ENCODE data around the gene LRRC56.

Gene LRRC56

DNA sequence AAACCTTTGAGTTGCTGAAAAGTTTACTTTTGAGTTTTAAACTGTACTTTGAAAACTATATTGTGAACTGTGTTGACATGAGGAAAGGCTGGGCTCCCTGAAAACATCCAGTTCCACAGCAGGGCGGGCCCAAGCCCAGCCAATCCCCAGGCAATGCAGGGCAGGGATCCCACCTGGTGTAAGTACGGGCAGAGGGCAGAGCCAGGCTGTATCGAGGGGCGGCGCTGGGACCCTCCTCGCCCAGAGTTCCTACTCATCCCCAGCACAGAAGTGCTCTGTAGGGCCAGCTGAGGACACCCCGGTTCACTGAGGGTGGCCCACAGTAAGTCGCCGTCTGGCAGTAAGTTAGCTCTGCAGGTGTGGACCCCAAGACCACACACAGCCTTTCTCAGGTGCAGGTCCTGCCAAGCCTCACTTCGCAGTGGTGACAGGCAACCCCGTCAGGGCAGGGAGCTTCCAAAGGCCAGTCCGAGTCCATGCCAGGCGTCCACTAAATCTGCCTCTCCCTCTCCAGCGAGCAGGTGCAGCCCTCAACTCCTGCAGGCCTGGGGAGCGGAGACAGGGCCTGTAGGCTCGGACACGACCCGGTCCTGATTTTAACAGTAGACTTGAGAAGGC is 29.8 kb downstream of the LRRC56 start:
- no peak overlapping the region for H3K4me3 ChIP-seq (ENCODE audit: low read depth, low read length)
- H3K4me1 ChIP-seq (ENCODE audit: control insufficient read depth, insufficient read depth, low read length), result no peaks in the 10 kb centered on the region
- ChIA-PET CTCF (interaction anchor here (1.0 kb wide), 1 partner anchor 12 kb away, joined by 4 read pairs; no protein-coding TSS in a partner anchor), POLR2A (interaction anchor here (0.6 to 4.5 kb wide), 2 partner anchors 8 to 14 kb away, joined by 3 to 28 read pairs; partner anchors contain the start of gene PHRF1)
- H3K9me3 ChIP-seq (ENCODE audit: control insufficient read depth, insufficient read depth, low read depth, low read length), result no peaks in the 10 kb centered on the region
- H3K36me3 ChIP-seq (ENCODE audit: control insufficient read depth in 2 of 2, insufficient read depth in 1 of 2, low read length in 2 of 2), result peaks cover 0 to 22% of the 10 kb centered on the region in 2 experiments; a peak in 1 of 3 replicates
- TF ChIP-seq KLF1 (tag by site-specific recombination; IDR thresholded peaks at IDR 0.05) (0 out of 2 replicates have a peak, but pooled peaks have one; percentile 1), ZNF837 (tag by site-specific recombination; IDR thresholded peaks at IDR 0.05) (no peak)
- H3K27ac ChIP-seq (ENCODE audit: extremely low read depth, low read depth, low read length), result no peak overlapping the region

DNA sequence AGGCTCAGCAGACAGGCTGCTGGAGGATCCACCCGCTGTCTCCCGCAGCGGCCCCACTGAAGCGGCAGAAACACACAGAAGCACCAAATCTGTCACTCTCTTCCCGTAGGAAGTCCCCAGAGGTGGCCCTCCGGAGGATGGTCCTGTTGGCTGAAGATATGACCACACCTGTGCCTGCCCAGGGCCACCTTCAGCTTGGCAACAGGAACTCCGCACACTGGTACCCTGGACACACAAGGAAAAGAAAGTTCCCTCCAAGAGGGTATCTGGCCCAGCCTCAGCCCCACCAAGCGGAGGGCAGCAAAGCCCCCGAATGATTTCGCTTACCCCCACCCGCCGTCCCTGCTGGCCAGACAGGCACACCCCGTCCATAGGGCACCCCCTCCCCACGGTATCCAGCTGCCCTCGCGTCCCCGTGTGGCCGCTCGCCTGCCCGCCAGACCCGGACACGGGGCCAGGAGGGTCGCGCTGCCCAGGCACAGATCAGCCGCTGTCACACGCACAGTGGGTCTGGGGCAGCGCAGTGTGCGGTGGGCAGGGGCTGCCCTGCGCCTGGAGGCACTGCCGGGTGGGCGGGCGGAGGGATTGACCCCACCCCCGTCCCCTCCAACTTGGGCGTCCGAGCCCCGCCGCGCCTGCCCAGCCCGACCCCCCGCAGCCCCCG is 30.4 kb downstream of the LRRC56 start:
- ChIA-PET POLR2A (interaction anchor here (0.6 to 4.5 kb wide), 3 partner anchors 8 to 48 kb away, joined by 3 to 28 read pairs (median 4); partner anchors contain the start of genes IRF7 and PHRF1), CTCF (no interaction called here)
- Histone ChIP-seq H3K27ac (ENCODE audit: extremely low read depth, low read depth, low read length) (no peak overlapping the region; the same call in 1 of the 2 replicates), H3K4me3 (ENCODE audit: low read depth, low read length) (peak overlapping the region; percentile 57), H3K36me3 (ENCODE audit: control insufficient read depth in 2 of 2, insufficient read depth in 1 of 2, low read length in 2 of 2) (peaks cover 0 to 16% of the 10 kb centered on the region in 2 experiments; a peak in 1 of 3 replicates), H3K4me1 (ENCODE audit: control insufficient read depth, insufficient read depth, low read length) (no peaks in the 10 kb centered on the region), H3K9me3 (ENCODE audit: control insufficient read depth, insufficient read depth, low read depth, low read length) (no peaks in the 10 kb centered on the region)
- TF ChIP-seq, protein P1, sequence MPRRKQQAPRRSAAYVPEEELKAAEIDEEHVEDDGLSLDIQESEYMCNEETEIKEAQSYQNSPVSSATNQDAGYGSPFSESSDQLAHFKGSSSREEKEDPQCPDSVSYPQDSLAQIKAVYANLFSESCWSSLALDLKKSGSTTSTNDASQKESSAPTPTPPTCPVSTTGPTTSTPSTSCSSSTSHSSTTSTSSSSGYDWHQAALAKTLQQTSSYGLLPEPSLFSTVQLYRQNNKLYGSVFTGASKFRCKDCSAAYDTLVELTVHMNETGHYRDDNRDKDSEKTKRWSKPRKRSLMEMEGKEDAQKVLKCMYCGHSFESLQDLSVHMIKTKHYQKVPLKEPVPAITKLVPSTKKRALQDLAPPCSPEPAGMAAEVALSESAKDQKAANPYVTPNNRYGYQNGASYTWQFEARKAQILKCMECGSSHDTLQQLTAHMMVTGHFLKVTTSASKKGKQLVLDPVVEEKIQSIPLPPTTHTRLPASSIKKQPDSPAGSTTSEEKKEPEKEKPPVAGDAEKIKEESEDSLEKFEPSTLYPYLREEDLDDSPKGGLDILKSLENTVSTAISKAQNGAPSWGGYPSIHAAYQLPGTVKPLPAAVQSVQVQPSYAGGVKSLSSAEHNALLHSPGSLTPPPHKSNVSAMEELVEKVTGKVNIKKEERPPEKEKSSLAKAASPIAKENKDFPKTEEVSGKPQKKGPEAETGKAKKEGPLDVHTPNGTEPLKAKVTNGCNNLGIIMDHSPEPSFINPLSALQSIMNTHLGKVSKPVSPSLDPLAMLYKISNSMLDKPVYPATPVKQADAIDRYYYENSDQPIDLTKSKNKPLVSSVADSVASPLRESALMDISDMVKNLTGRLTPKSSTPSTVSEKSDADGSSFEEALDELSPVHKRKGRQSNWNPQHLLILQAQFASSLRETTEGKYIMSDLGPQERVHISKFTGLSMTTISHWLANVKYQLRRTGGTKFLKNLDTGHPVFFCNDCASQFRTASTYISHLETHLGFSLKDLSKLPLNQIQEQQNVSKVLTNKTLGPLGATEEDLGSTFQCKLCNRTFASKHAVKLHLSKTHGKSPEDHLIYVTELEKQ (tag by site-specific recombination; IDR thresholded peaks at IDR 0.05; ENCODE audit: borderline replicate concordance), result no peak
- TF ChIP-seq ZNF558 (tag by site-specific recombination; IDR thresholded peaks at IDR 0.05) (no peak), ZNF510 (tag by site-specific recombination; IDR thresholded peaks at IDR 0.05; ENCODE audit: insufficient replicate concordance) (no peak), ZFHX2 (tag by site-specific recombination; conservative IDR thresholded peaks at IDR 0.05) (peak; percentile 31; the same call in 1 of the 2 replicates), KLF1 (tag by site-specific recombination; IDR thresholded peaks at IDR 0.05) (peak; percentile 29; the same call in 1 of the 2 replicates), GLIS2 (tag by site-specific recombination; IDR thresholded peaks at IDR 0.05) (0 out of 2 replicates have a peak, but pooled peaks have one; percentile 53), ZIC2 (tag by site-specific recombination; IDR thresholded peaks at IDR 0.05) (0 out of 2 replicates have a peak, but pooled peaks have one; percentile 36), GLIS1 (tag by site-specific recombination; IDR thresholded peaks at IDR 0.05) (peak; percentile 24; the same call in 1 of the 2 replicates), SP3 (tag by site-specific recombination; IDR thresholded peaks at IDR 0.05) (peak; percentile 34; the same call in 1 of the 2 replicates), KLF16 (tag by site-specific recombination; IDR thresholded peaks at IDR 0.05) (no peak), ZBTB8A (tag by site-specific recombination; IDR thresholded peaks at IDR 0.05) (peak; percentile 55), ZFP3 (tag by site-specific recombination; IDR thresholded peaks at IDR 0.05; ENCODE audit: low read depth) (no peak)
- TF ChIP-seq, protein P2, sequence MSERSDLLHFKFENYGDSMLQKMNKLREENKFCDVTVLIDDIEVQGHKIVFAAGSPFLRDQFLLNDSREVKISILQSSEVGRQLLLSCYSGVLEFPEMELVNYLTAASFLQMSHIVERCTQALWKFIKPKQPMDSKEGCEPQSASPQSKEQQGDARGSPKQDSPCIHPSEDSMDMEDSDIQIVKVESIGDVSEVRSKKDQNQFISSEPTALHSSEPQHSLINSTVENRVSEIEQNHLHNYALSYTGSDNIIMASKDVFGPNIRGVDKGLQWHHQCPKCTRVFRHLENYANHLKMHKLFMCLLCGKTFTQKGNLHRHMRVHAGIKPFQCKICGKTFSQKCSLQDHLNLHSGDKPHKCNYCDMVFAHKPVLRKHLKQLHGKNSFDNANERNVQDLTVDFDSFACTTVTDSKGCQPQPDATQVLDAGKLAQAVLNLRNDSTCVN (tag by site-specific recombination; optimal IDR thresholded peaks at IDR 0.05), result peak; percentile 38
- TF ChIP-seq, protein P3, sequence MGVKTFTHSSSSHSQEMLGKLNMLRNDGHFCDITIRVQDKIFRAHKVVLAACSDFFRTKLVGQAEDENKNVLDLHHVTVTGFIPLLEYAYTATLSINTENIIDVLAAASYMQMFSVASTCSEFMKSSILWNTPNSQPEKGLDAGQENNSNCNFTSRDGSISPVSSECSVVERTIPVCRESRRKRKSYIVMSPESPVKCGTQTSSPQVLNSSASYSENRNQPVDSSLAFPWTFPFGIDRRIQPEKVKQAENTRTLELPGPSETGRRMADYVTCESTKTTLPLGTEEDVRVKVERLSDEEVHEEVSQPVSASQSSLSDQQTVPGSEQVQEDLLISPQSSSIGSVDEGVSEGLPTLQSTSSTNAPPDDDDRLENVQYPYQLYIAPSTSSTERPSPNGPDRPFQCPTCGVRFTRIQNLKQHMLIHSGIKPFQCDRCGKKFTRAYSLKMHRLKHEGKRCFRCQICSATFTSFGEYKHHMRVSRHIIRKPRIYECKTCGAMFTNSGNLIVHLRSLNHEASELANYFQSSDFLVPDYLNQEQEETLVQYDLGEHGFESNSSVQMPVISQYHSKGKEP (tag by site-specific recombination; IDR thresholded peaks at IDR 0.05), result no peak
- TF ChIP-seq, protein P4, sequence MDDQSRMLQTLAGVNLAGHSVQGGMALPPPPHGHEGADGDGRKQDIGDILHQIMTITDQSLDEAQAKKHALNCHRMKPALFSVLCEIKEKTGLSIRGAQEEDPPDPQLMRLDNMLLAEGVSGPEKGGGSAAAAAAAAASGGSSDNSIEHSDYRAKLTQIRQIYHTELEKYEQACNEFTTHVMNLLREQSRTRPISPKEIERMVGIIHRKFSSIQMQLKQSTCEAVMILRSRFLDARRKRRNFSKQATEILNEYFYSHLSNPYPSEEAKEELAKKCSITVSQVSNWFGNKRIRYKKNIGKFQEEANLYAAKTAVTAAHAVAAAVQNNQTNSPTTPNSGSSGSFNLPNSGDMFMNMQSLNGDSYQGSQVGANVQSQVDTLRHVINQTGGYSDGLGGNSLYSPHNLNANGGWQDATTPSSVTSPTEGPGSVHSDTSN (CRISPR knock-in tag; IDR thresholded peaks at IDR 0.05), result peak; percentile 52; the same call in 1 of the 2 replicates

All from HEK293 (cell line).